IPS DF 4.7 (cell line): ENCODE data around the gene UPF1.

Experiments
- DNase-seq: peaks from one replicate; pipeline ENCODE4 v3.0.0-alpha.2; 2013; ENCODE audit warnings: low spot score; ENCODE audit errors: extremely low read depth

UPF1 gene

DNA sequence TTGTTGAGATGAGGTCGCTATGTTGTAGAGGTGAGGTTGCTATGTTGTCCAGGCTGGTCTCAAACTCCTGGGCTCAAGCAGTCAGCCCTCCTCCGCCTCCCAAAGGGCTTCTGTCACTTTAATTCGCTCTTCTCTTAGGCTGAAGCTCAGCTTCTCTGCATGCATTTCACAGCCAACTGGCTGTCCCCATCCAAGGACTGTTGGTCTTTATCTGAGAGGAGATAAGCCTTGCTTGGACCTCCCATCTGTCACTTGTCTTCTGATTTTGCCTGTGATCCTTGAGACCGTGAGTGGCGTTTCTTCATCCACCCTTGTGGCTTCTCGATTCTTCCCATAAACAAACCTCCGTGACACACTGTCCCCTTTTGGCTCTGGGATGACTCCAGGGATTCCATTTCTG, 39.8 kb downstream of the UPF1 start:
- no peak for DNase-seq

GRCh38 chr19:18875726-18876125, 44.0 kb downstream of the UPF1 start:
- no peak for DNase-seq

DNA sequence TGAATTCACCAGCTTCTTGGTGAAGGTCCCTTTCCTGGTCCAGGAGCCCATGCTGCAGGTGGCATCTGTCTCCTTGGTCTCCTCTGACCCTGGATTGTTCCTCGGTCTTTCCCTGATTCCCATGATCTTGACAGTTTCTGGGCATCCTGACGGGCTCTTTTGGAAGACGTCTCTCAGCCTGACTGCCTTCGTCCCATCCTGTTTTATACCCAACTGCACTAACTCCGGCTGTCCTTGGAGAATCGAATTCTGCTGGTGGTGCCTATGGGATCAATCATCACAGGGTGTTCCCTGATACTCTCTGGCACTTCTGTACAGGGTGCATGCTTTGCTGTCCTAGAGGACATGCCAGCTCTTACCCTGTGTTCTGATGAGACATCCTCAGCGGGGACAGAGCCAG, 45.1 kb downstream of the UPF1 start:
- DNase-seq = no peak

- DNase-seq = no peak
These were observed 46.5 kb downstream of the UPF1 start for GRCh38 chr19:18878058-18878797.

- no peak for DNase-seq
These were observed 47.3 kb downstream of the UPF1 start for GRCh38 chr19:18878858-18879578.

- no peak for DNase-seq
These were observed 48.0 kb downstream of the UPF1 start for GRCh38 chr19:18879579-18880373.

DNA sequence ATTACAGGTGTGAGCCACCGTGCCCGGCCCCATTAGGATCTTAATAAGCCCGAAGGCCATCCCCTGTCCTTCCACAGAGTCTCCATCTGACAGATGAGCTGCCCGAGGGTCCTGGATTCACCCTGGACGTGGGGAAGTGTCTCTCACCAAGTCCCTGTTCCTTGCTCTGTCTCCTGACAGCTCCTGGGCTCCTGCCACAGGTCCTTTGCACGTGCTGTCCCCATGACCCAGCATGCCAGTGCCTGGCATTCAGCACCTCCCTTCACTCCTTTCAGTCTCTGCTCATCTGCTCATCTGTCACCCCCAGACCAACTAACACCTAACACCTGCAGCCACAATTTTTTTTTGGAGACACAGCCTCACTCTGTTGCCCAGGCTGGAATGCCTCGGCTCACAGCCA, 49.7 kb downstream of the UPF1 start:
- no peak for DNase-seq

GRCh38 chr19:18883526-18884304, 52.0 kb downstream of the UPF1 start:
- no peak for DNase-seq

GRCh38 chr19:18886972-18887371, 55.2 kb downstream of the UPF1 start:
- no peak for DNase-seq

GRCh38 chr19:18889949-18890745, 58.4 kb downstream of the UPF1 start:
- DNase-seq = no peak

DNA sequence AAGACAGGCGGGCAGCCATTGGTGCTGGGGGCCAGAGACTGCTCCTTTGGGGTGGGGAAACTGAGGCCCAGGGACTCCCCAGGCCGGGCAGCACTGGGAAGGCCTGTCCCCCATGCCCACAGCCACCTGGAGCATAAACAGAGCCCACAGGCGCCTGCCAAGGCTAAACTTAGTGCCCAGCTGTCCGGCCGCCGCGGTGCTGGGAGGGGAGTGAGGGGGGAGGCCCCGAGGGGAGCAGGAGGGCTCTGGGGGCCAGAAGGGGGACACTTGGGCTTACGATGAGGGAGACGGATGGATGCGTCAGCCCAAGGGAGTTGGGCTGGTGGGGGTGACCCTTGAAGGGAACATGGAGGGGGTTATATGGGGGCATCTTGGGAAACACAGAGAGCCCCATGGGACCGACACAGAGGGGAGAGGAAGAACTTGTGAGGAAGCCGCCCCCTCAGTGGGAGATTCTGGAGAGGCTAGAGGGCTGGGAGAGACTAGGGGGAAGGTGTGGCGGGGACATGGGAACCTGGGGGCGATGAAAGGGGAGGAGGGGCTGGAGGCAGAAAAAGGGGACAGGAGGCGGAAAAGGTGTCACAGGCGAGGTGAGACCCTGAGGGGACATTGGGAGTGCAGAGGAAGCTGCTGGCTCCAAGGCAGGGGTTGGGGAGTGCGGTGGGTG, 62.0 kb downstream of the UPF1 start:
- no peak for DNase-seq

DNA sequence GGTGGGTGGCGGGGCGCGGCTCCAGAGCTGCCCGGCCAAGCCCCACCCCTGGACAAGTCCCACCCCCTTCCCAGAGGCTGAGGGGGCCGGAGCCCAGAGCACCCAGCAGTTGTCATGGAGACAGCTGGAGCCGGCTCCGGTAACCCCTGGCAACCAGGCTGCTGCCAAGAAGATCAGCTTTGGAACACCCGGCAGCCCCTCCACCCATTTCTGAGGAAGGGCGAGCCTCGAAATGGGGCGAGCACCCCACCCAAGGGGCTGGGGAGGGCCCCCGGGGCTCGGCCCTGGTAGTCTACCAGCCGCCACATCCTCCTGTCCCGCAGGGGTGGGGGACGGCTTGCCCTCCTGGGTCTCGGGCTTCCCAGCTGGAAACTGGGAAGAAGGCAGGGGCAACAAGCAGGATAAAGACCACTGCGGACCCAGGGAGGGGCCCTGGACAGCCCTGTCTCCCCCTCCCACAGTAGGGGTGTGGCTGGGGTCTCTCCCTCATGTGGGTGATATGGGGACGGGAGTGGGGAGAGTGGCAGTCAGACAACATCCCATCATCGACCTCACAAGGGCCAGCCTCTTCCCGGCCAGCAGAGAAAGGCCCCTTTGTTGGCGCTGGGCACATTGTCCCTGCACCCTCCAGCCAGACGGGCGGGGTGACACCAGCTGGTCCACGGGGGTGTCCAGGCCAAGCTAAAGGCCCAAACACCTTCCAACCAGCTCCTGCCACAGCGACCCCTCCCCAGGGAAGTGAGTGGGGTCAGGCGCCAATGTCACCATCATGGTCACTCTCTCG, 62.7 kb downstream of the UPF1 start:
- DNase-seq = no peak

GRCh38 chr19:18895038-18895823, 63.5 kb downstream of the UPF1 start:
- DNase-seq = no peak

- no peak for DNase-seq
These were observed 64.1 kb downstream of the UPF1 start, which contains the start of gene CERS1 for GRCh38 chr19:18895824-18896341. Gene CERS1 (minus strand): TSS chr19:18896158. CDS start chr19:18896072, 86 bp downstream.

- DNase-seq = no peak
These were observed 64.7 kb downstream of the UPF1 start for GRCh38 chr19:18896421-18896841.

GRCh38 chr19:18897094-18898029, 65.6 kb downstream of the UPF1 start:
- no peak for DNase-seq

GRCh38 chr19:18898081-18898606, 66.4 kb downstream of the UPF1 start:
- no peak for DNase-seq
